HEK293 (cell line): ENCODE measurements around the gene ATF6.

Source experiments
- KLF1 ChIP-seq: fragments of 450-650 bp; formaldehyde crosslinking; IDR thresholded peaks from 2 replicates; pipeline ENCODE4 v1.5.1; 2016; ENCODE audit warnings: missing biosample characterization, missing genetic modification characterization
- SP3 ChIP-seq: fragments of 450-650 bp; formaldehyde crosslinking; IDR thresholded peaks from 2 replicates; pipeline ENCODE4 v1.5.1; 2016; ENCODE audit warnings: missing biosample characterization, missing genetic modification characterization
- ZBTB20 ChIP-seq: fragments of 450-650 bp; formaldehyde crosslinking; IDR thresholded peaks from 2 replicates; pipeline ENCODE4 v1.5.1; 2016; ENCODE audit warnings: missing biosample characterization, missing genetic modification characterization
- ZBTB26 ChIP-seq: fragments of 450-650 bp; formaldehyde crosslinking; optimal IDR thresholded peaks from 2 replicates; pipeline ENCODE3; 2016; ENCODE audit warnings: missing biosample characterization, mild to moderate bottlenecking, missing genetic modification characterization
- ZFP3 ChIP-seq: fragments of 450-650 bp; formaldehyde crosslinking; IDR thresholded peaks from 2 replicates; pipeline ENCODE4 v1.5.1; 2016; ENCODE audit warnings: low read depth, missing biosample characterization, missing genetic modification characterization
- ZNF18 ChIP-seq: fragments of 450-650 bp; formaldehyde crosslinking; IDR thresholded peaks from 2 replicates; pipeline ENCODE4 v1.5.1; 2016; ENCODE audit warnings: missing biosample characterization, missing genetic modification characterization
- ZNF19 ChIP-seq: fragments of 450-650 bp; formaldehyde crosslinking; IDR thresholded peaks from 2 replicates; pipeline ENCODE4; 2016; ENCODE audit warnings: missing biosample characterization, missing genetic modification characterization, low read depth
- ZNF2 ChIP-seq: fragments of 450-650 bp; formaldehyde crosslinking; IDR thresholded peaks from 2 replicates; pipeline ENCODE4 v1.5.1; 2016; ENCODE audit warnings: missing biosample characterization, missing genetic modification characterization
- ZNF211 ChIP-seq: fragments of 450-650 bp; formaldehyde crosslinking; IDR thresholded peaks from 2 replicates; pipeline ENCODE4 v1.5.1; 2016; ENCODE audit warnings: low read depth, missing biosample characterization, missing genetic modification characterization
- ZNF23 ChIP-seq: fragments of 450-650 bp; formaldehyde crosslinking; IDR thresholded peaks from 2 replicates; pipeline ENCODE4 v1.5.1; 2016; ENCODE audit warnings: missing biosample characterization, missing genetic modification characterization, borderline replicate concordance
- ZNF274 ChIP-seq, 2 experiments: fragments of 200-500 bp in 1 of 2; fragments of 450-650 bp in 1 of 2; sonication (Bioruptor generic) in 1 of 2; formaldehyde crosslinking in 1 of 2; IDR thresholded peaks; 2 replicates each; pipeline versions ENCODE4 v1.5.1 to v1.6.1; 2014 to 2016; ENCODE audit warnings: borderline replicate concordance in 1 of 2, inconsistent platforms in 1 of 2, low read length in 1 of 2, missing biosample characterization in 1 of 2, missing genetic modification characterization in 1 of 2
- ZNF311 ChIP-seq: fragments of 450-650 bp; formaldehyde crosslinking; IDR thresholded peaks from 2 replicates; pipeline ENCODE4 v1.5.1; 2017; ENCODE audit warnings: missing biosample characterization, missing genetic modification characterization, borderline replicate concordance
- ZNF324 ChIP-seq: fragments of 450-650 bp; formaldehyde crosslinking; IDR thresholded peaks from 2 replicates; pipeline ENCODE4 v1.5.1; 2016; ENCODE audit warnings: missing biosample characterization, missing genetic modification characterization
- ZNF433 ChIP-seq: fragments of 450-650 bp; formaldehyde crosslinking; IDR thresholded peaks from 2 replicates; pipeline ENCODE4 v1.5.1; 2016; ENCODE audit warnings: missing biosample characterization, missing genetic modification characterization, low read depth
- ZNF473 ChIP-seq: fragments of 450-650 bp; formaldehyde crosslinking; IDR thresholded peaks from 2 replicates; pipeline ENCODE4 v1.5.1; 2017; ENCODE audit warnings: missing biosample characterization, missing genetic modification characterization
- ZNF488 ChIP-seq: fragments of 450-650 bp; formaldehyde crosslinking; IDR thresholded peaks from 2 replicates; pipeline ENCODE4 v1.5.1; 2016; ENCODE audit warnings: missing biosample characterization, missing genetic modification characterization
- ZNF544 ChIP-seq: fragments of 450-650 bp; formaldehyde crosslinking; IDR thresholded peaks from 2 replicates; pipeline ENCODE4 v1.5.0; 2017; ENCODE audit warnings: missing biosample characterization, missing genetic modification characterization
- ZNF629 ChIP-seq: fragments of 450-650 bp; formaldehyde crosslinking; IDR thresholded peaks from 2 replicates; pipeline ENCODE4 v1.5.1; 2017; ENCODE audit warnings: missing biosample characterization, missing genetic modification characterization
- ZNF692 ChIP-seq: fragments of 450-650 bp; formaldehyde crosslinking; IDR thresholded peaks from 2 replicates; pipeline ENCODE4 v1.5.1; 2016; ENCODE audit warnings: missing biosample characterization, missing genetic modification characterization
- TF ChIP-seq, protein P1 (sequence below): fragments of 450-650 bp; formaldehyde crosslinking; IDR thresholded peaks from 2 replicates; pipeline ENCODE4 v1.5.1; 2016; ENCODE audit warnings: missing biosample characterization, missing genetic modification characterization
- TF ChIP-seq, protein P2 (sequence below): fragments of 450-650 bp; formaldehyde crosslinking; IDR thresholded peaks from 2 replicates; pipeline ENCODE4 v1.5.1; 2016; ENCODE audit warnings: missing biosample characterization, missing genetic modification characterization, low read depth
- TF ChIP-seq, protein P3 (sequence below): fragments of 450-650 bp; formaldehyde crosslinking; IDR thresholded peaks from 2 replicates; pipeline ENCODE4 v1.5.1; 2017; ENCODE audit warnings: missing biosample characterization, missing genetic modification characterization
- TF ChIP-seq, protein P4 (sequence below): fragments of 450-650 bp; formaldehyde crosslinking; IDR thresholded peaks from 2 replicates; pipeline ENCODE4 v1.5.1; 2016; ENCODE audit warnings: missing biosample characterization, missing genetic modification characterization
- TF ChIP-seq, protein P5 (sequence below): fragments of 450-650 bp; formaldehyde crosslinking; IDR thresholded peaks from 2 replicates; pipeline ENCODE4 v1.5.1; 2017; ENCODE audit warnings: missing biosample characterization, mild to moderate bottlenecking, missing genetic modification characterization, moderate library complexity

The ATF6 gene

GRCh38 chr1:161766102-161766981, at the start of gene ATF6 (continued):
- TF ChIP-seq ZNF488 (tag by site-specific recombination) (no peak), ZNF473 (tag by site-specific recombination) (no peak), ZNF544 (tag by site-specific recombination) (no peak), ZNF324 (tag by site-specific recombination) (no peak), ZNF311 (tag by site-specific recombination) (no peak), ZNF433 (tag by site-specific recombination) (no peak), ZNF2 (peak; percentile 57), KLF1 (tag by site-specific recombination) (no peak; the same call in 1 of the 2 replicates), SP3 (peak; percentile 50; the same call in 1 of the 2 replicates), ZNF629 (peak; percentile 98), ZNF692 (peak; percentile 89), ZNF211 (no peak), ZNF274 (IDR thresholded peaks at IDR 0.05; ENCODE audit: low read length) (no peak), ZNF274 (tag by site-specific recombination; IDR thresholded peaks at IDR 0.05; ENCODE audit: borderline replicate concordance) (no peak), ZBTB20 (tag by site-specific recombination) (peak; percentile 82), ZNF19 (tag by site-specific recombination) (no peak), ZBTB26 (peak; percentile 15), ZNF23 (tag by site-specific recombination) (no peak), ZFP3 (no peak), ZNF18 (0 out of 2 replicates have a peak, but pooled peaks have one; percentile 25)
- TF ChIP-seq, protein P1, sequence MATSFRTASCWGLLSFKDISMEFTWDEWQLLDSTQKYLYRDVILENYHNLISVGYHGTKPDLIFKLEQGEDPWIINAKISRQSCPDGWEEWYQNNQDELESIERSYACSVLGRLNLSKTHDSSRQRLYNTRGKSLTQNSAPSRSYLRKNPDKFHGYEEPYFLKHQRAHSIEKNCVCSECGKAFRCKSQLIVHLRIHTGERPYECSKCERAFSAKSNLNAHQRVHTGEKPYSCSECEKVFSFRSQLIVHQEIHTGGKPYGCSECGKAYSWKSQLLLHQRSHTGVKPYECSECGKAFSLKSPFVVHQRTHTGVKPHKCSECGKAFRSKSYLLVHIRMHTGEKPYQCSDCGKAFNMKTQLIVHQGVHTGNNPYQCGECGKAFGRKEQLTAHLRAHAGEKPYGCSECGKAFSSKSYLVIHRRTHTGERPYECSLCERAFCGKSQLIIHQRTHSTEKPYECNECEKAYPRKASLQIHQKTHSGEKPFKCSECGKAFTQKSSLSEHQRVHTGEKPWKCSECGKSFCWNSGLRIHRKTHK (tag by site-specific recombination): no peak
- TF ChIP-seq, protein P2, sequence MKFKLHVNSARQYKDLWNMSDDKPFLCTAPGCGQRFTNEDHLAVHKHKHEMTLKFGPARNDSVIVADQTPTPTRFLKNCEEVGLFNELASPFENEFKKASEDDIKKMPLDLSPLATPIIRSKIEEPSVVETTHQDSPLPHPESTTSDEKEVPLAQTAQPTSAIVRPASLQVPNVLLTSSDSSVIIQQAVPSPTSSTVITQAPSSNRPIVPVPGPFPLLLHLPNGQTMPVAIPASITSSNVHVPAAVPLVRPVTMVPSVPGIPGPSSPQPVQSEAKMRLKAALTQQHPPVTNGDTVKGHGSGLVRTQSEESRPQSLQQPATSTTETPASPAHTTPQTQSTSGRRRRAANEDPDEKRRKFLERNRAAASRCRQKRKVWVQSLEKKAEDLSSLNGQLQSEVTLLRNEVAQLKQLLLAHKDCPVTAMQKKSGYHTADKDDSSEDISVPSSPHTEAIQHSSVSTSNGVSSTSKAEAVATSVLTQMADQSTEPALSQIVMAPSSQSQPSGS (tag by site-specific recombination): peak; percentile 72
- TF ChIP-seq, protein P3, sequence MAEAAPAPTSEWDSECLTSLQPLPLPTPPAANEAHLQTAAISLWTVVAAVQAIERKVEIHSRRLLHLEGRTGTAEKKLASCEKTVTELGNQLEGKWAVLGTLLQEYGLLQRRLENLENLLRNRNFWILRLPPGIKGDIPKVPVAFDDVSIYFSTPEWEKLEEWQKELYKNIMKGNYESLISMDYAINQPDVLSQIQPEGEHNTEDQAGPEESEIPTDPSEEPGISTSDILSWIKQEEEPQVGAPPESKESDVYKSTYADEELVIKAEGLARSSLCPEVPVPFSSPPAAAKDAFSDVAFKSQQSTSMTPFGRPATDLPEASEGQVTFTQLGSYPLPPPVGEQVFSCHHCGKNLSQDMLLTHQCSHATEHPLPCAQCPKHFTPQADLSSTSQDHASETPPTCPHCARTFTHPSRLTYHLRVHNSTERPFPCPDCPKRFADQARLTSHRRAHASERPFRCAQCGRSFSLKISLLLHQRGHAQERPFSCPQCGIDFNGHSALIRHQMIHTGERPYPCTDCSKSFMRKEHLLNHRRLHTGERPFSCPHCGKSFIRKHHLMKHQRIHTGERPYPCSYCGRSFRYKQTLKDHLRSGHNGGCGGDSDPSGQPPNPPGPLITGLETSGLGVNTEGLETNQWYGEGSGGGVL: no peak
- TF ChIP-seq, protein P4, sequence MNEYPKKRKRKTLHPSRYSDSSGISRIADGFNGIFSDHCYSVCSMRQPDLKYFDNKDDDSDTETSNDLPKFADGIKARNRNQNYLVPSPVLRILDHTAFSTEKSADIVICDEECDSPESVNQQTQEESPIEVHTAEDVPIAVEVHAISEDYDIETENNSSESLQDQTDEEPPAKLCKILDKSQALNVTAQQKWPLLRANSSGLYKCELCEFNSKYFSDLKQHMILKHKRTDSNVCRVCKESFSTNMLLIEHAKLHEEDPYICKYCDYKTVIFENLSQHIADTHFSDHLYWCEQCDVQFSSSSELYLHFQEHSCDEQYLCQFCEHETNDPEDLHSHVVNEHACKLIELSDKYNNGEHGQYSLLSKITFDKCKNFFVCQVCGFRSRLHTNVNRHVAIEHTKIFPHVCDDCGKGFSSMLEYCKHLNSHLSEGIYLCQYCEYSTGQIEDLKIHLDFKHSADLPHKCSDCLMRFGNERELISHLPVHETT: peak; percentile 76
- TF ChIP-seq, protein P5, sequence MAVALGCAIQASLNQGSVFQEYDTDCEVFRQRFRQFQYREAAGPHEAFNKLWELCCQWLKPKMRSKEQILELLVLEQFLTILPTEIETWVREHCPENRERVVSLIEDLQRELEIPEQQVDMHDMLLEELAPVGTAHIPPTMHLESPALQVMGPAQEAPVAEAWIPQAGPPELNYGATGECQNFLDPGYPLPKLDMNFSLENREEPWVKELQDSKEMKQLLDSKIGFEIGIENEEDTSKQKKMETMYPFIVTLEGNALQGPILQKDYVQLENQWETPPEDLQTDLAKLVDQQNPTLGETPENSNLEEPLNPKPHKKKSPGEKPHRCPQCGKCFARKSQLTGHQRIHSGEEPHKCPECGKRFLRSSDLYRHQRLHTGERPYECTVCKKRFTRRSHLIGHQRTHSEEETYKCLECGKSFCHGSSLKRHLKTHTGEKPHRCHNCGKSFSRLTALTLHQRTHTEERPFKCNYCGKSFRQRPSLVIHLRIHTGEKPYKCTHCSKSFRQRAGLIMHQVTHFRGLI: peak; percentile 30; the same call in 1 of the 2 replicates
